CD4-positive, alpha-beta T cell treated with Interleukin-4 for 1 hour (primary cell): Measurements from ENCODE around the gene ATP2B2.

Experiments
- DNase-seq, 2 donors: peaks; one replicate each; pipeline ENCODE4 v3.0.0-alpha.2; 2020 to 2022

ATP2B2 gene

GRCh38 chr3:10528046-10528445 is 22.7 kb upstream of the ATP2B2 start:
- peak in 1 of 2 donors; percentile 1 for DNase-seq

- DNase-seq = peak in 1 of 2 donors; percentile 6
Observed at GRCh38 chr3:10527295-10528001, 22.1 kb upstream of the ATP2B2 start.

DNA sequence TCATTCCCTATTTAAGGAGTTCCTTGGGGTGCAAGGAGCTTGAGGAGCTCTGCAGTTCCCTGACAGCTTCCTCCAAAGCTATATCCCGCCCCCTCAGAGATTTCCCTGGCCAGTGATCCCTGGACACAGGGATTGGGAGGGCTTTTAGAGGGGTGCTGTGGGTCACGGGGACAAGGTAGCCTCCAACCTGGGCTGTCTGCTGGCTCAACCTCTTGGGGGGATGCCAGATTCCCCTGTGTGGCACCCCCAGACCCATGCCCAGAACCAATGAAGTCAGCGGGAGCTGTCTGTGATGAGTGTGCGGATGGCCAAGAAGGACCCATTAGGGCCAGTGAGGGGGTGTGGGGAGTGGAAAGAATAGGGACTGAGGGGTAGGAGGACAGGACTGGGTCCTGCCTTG is 21.0 kb upstream of the ATP2B2 start:
- peak in 1 of 2 donors; percentile 9 for DNase-seq

- DNase-seq = peak in 1 of 2 donors; percentile 3
Observed at GRCh38 chr3:10524799-10525301, 19.5 kb upstream of the ATP2B2 start.

GRCh38 chr3:10524270-10524669 is 18.9 kb upstream of the ATP2B2 start:
- no peak for DNase-seq

GRCh38 chr3:10523561-10523960 is 18.2 kb upstream of the ATP2B2 start:
- peak in 1 of 2 donors; percentile 7 for DNase-seq

DNA sequence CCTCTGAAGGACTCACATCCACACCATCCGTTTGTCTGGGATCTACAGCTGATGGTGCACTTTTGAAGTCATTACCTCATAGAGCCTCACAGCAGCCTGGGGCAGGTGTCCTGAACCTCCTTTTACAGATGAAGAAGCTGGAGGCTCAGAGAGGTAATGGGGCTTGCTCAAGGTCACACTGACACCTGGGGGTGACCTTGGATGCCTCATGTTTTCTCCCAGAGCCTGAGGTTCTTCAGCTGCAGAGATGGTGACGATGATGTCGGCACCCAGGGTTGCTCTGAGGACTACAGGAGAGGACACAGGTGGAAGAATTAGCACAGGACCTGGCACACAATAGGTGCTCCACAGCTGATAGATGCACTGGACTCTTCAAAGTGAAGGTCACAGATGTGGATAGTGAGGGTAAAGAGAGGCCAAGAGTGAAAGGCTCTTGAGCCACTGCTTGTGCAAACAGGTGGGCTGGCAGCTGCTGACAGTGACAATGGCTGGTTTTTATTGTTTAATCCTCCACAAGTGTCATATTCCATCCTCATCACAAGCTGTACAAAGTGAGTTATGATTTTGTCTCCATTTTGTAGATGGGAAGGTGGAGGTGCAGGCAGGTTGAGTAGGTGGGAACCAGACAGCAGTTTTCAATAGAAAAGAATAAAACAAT is 17.4 kb upstream of the ATP2B2 start:
- DNase-seq = peak; percentile 1 to 10

- DNase-seq = peak in 1 of 2 donors; percentile 2
Observed at GRCh38 chr3:10521772-10522441, 16.5 kb upstream of the ATP2B2 start.

DNA sequence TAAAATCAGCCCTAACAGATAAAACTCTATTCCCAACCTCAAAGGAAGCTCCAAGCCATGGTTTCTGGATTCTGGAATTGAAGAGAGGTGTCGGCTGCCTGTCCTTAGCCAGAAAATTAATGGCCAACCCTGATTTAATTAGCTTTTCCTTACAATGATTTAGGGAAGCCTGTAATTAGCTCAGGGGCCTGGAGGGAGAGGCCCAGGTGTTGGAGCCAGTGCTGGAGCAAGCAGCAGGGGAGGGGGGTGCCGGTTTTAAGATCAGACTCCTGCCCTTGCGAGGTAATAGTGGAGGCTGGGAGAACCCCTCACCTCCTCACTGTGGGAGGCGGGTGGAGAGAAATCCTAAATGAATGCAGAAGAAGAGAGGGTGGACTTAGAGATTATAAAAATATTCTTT is 14.7 kb upstream of the ATP2B2 start:
- DNase-seq = peak in 1 of 2 donors; percentile 1

DNA sequence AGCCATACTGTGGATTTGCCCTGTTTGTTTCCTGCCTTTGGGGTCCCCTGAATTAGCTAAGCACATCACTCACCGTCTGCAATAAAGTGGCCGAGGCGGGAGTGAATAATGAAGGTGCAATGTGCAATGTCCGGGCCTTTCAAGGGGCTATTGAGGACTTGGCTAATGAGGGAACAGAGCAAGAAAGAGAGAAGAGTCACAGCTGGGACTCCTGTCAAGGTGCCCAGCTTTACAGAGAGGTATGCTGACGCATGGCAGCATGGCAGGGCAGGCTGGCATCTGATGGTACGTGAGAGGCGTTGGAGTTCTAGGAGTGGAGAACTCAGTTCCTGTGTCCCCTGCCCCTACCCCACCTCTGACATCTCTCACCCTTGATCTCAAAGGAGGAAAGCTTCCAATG is 13.8 kb upstream of the ATP2B2 start:
- no peak for DNase-seq

DNA sequence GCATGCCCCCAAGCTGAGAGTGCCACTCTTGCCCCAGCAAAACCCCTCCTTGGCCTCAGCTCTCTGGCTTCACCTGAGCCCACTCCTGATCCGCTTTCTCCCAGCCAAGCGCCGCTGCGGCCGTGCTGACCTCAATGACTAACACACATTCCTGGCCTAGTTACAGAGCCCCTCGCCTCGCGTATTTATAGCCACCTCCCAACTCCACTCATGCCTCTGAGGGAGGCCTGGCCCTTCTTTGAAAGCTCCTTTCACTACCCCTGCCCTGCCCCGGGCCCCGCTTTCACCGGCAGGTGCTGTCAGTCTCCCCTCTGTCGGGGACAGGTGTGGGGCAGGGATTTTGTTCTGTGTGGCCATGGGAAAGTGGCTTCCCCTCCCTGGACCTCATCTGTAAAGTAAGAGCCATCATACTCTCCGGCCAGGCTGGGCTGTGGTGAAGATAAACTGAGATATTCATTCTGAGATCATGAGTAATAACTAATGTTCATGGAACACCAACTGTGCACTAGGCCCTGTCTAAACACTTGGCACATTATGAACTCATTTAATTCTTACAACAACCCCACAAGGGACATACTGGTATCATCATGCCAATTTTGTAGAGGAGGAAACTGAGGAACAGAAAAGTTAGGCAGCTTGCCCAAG is 13.2 kb upstream of the ATP2B2 start:
- DNase-seq = peak in 1 of 2 donors; percentile 2

DNA sequence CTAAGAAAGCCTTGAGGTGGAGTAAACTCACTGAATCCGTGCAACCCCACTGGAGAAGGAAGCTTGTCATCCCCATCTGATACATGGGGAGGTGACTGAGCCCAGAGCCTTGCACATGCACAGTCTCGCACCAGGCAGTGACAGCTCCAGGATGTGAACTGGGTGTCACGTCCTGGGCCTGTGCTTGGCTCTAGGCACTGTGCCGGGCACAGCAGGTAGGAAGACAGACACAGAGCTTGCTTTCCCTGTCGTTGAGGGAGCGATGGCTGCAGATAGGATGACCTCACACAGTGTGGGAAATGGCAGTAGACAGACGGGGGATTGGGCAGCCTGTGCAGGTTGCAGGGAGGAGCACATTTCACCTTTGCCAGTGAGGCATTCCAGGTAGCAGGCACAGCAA is 12.2 kb upstream of the ATP2B2 start:
- no peak for DNase-seq

GRCh38 chr3:10516544-10517452 is 11.4 kb upstream of the ATP2B2 start:
- no peak for DNase-seq

- DNase-seq = no peak
Observed at GRCh38 chr3:10515884-10516495, 10.6 kb upstream of the ATP2B2 start.

DNA sequence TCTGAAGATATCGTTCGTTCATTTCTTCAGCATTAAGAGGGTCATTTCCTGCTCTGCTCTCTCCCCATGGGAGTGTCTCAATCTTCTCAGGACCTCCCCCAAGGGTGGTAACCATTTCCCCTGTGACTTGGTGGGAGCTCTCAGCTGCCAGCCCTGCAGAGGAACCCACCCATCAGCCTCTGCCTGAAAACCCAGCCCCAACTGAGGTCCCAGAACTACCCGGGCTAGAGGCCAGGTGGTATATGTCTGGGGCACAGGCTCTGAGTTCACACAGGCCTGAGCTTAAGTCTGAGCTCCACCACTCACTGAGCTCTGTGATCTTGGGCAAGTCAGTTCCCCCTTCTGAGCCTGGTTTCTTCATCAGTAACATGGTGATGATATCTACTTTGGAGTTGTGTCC is 10.0 kb upstream of the ATP2B2 start:
- DNase-seq = no peak

DNA sequence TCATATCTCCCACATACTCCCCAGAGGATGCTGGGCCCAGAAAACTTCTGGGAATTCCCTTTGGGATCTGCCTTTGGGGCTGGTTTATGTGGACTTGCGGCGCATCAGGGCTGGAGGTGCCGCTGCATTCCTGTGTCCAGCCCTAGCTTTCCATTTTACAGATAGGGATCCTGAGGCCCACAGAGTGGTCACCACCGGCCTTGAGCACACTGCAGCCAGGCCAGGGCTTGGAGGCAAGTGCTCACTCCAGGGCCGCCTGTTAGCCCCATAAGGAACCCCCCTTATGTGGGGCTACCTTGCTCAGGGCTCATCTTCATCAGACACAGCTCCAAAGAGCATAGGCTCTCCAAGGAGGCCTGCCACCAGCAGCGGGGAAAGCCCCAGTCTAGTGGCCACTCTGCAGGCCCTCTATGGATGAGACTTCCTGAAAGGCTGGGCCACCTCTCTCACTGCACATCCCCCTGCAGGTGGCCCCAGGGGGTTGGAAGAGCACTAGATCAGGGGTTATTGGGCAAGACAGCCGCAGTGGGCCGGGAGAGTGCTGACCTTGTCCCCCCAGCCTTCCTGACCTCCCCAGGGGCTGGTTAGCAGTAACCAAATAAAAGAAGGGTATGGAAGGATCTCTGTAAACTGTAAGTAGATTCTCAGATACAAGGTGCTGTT is 9.2 kb upstream of the ATP2B2 start:
- DNase-seq = no peak

GRCh38 chr3:10513306-10513705 is 7.9 kb upstream of the ATP2B2 start:
- DNase-seq = no peak

DNA sequence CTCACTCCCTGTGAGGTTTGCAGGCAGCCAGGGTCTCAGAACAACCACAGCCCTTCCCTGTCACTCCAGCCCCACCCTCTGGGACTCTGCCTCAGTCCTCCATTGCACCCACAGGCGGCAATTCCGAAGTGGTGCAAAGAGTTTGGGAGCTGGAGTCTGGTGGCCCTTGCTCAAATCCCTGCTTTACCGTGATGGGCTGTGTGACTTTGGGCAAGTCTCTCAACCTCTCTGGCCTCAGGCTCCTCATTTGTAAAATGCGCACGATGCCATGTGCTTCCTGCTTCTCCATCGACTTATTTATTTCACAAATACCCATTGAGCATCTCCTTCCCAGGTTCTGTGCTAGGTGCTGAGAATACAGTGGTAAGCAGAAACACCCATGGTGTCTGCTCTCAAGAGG is 7.3 kb upstream of the ATP2B2 start:
- no peak for DNase-seq

GRCh38 chr3:10511809-10512494 is 6.6 kb upstream of the ATP2B2 start:
- DNase-seq = no peak

DNA sequence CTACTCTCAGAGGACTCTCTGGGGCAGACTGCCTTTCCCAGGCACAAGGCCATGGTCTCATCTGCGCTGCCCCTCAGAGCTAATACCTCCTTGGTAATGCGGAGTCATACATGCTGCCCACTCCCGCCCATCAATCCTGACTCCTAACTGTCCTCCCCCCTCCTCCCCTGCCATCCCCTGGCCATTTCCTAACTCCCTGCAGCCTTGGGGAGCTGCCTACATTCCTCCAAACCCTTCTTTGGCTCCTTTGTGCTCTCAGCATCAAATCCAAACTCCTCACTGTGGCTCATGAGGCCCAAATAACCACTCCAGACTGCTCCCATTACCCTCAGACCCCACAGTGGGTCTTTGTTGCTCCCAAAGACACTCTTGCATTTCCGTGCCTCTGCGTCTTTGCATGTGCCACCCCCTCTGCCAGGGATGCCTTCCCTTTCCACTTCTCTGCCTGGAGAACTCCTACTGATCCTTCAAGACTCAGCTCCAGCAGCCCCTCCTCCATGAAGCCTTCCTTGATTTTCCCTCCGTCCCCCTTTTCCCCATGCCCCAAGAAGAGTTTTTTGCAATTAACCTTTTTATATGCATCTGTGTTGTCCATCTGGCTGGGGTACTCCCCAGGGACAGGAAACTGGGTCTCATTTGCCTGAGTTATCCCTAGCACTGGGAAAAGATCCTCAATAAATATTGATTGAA is 5.5 kb upstream of the ATP2B2 start:
- DNase-seq = no peak
